ENCODE data around the gene LITAF.
"Not testable (repeated sequence)": the region's sequence is repeated elsewhere in the genome, so short reads cannot be mapped to it uniquely, and the experiment has no call there.

LITAF gene

DNA sequence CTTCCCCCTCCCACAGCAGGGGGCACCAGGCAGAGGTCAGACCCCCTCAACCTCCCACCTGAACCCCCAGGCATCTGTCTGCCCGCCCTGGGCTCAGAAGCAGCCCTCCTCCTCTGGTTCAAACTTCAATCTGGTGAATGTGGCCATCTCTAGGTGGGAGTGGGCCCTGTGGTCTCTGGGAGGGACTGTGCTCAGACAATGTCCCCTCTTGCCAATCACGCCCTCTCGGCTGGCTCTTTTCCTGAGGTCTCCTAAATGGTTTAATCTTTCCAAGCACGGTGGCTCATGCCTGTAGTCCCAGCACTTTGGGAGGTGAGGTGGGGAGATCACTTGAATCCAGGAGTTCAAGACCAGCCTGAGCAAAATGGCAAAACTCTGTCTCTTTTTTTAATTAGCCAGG is 15.2 kb downstream of the LITAF start:
- no peak for DNase-seq

DNA sequence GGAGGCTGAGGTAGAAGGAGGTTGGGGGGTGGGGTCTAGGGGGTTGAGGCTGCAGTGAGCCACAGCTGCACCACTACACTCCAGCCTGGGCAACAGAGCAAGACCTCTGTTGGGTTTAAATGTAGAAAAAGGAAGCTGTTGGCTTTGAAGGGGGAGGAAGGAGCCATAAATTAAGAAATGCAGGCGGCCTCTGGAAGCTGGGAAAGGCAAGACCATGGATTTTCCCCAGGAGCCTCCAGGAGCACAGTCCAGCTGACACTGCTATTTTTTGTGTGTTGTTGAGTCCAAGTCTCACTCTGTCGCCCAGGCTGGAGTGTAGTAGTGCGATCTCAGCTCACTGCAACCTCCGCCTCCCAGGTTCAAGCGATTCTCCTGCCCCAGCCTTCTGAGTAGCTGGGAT is 15.9 kb downstream of the LITAF start:
- no peak for DNase-seq

DNA sequence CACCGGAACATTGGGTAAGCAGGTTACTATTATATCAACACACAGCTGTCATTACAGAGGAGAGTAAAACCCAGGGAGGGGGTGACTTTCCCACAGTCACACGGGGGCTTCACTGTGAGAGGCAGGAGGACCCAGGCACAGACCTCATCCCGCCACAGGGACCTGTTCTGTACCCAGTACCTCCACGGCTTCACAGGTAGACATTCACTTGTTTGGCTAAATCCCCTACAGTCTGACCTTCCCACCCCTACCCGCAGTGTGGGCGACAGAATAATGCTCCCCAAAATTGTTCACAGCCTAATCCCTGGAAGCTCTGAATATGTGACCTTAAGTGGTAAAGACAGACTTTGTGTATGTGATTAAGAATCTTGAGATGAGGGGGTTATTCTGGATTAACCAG is 16.5 kb downstream of the LITAF start:
- DNase-seq = no peak

DNA sequence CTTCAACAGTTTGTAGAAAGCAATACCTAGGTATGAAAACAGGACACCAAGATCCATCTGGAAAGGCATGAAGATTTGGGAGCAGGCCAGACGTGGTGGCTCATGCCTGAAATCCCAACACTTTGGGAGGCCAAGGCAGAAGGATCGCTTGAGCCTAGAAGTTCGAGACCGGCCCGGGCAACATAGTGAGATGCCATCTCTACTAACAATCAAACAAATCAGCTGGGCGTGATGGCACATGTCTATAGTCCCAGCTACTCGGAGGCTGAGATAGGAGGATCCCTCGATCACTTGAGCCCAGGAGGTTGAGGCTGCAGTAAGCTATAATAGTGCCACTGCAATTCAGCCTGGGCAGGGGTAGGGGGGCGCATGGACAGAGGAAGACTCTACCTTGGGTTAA is 20.3 kb downstream of the LITAF start:
- no peak for DNase-seq

DNA sequence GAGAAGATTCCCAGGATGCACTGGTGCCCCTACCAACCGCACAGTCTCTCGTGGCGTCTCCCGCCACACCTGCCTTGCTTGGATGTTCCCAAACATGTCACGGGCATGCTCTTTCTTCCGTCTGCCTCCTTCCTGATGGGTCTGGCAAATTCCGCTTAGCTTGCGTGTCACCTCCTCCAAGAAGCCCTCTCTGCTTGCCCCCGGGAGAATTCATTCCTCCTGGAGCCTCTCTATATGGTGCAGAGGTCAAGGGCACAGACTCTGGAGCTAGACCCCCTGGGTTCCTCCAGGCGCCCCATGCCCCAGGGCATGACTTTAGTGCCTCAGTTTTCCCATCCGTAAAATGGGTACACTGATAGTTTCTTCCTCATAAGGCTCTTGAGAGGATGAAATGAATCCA is 21.1 kb downstream of the LITAF start:
- DNase-seq = no peak

DNA sequence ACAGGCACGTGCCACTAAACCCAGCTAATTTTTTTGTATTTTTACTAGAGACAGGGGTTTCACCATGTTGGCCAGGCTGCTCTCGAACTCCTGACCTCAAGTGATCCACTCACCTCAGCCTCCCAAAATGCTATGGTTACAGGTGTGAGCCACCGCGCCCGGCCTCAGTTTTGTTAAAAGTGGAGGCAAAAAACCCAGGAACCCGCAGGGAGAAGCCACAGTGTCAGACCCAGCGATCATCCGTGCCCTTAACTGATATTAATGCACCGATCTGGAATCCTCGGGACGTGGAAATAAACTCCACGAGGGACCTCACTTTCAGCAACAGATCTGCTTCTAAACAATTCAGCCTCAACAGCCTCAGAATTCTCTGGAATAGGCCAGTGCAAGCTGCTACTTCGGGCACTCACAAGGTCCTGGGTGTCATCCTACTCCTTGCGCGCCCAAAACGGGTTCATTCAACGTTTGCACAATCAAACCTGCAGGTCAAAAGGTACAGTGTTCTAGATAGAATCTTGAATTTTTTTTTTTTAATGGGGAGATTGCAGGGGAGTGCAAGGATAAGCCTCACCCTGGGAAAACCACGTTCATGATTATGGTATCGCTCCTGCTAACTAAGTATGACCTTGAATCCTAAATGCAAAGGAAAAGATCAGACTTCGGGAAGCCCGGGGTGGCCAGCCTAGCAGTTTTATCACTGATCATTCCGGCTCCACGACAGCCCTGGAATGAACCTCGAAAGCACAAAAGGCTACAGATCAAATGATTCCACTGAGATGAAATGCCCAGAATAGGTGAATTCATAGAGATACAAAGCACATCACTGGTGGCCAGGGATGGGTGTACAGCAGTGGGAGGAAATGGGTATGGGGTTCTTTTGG is 22.4 kb downstream of the LITAF start:
- no peak for DNase-seq

DNA sequence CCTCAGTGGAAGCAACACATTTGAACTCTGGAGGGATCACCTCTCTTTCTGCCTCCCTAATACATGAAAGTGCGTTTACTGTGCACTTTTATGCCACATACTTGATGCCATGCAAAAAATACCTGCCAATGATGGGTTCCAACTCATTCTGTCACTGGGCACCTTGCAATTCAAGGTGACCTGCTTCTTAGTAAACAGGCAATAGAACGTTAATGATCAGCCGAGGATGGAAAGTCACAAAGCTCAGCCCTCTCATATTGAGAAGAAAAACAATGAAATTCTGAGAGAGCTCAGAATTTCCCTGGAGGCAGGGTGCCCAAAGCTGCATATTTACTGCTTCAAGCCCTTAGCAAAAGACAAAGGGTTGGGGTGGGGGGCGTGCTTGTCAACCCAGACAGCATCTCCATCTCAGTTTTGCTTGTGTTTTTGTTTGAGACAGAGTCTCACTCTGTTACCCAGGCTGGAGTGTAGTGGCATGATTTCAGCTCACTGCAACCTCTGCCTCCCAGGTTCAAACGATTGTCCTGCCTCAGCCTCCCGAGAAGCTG is 23.2 kb downstream of the LITAF start:
- DNase-seq = no peak

DNA sequence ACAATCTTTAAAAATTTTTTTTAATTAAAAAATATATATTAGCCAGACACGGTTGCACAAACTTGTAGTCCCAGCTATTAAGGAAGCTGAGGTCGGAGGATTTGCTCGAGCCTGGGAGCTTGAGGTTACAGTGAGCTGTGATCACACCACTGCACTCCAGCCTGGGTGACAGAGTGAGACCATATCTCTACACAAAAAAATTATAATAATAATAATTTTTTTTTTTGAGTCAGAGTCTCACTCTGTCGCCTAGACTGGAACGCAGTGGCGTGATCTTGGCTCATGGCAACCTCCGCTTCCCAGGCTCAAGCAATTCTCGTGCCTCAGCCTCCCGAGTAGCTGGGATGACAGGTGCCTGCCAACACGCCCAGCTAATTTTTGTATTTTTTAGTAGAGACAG is 23.8 kb downstream of the LITAF start:
- DNase-seq = no peak

DNA sequence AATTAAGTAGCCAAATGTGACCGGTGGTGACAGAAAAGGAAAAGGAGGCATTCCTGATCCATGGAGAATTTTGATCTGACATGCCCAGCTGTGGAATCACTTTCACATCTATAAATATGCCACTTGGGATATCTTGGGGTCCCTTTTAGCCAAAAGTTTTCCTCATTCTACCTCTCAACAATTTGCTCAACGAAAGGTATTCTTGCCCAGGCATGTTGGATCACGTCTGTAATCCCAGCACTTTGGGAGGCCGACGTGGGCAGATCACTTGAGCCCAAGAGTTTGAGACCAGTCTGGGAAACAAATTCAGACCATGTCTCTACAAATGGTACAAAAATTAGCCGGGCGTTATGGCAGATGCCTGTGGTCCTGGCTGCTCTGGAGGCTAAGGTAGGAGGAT is 24.3 kb downstream of the LITAF start:
- DNase-seq = no peak

DNA sequence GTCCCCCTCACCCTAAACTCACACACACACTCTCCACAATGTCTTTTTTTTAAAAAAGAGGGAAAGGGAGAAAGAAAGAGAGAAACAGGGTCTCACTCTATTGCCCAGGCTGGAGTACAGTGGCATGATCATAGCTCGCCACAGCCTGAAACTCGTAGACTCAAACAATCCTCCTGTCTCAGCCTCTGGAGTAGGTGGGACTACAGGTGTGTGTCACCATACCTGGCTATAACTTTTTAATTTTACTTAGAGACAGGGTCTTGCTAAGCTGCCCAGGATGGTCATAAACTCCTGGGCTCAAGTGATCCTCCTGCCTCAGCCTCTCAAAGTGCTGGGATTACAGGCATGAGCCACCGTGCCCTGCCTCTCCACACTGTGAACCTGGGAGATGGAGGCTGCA is 24.9 kb downstream of the LITAF start:
- no peak for DNase-seq

DNA sequence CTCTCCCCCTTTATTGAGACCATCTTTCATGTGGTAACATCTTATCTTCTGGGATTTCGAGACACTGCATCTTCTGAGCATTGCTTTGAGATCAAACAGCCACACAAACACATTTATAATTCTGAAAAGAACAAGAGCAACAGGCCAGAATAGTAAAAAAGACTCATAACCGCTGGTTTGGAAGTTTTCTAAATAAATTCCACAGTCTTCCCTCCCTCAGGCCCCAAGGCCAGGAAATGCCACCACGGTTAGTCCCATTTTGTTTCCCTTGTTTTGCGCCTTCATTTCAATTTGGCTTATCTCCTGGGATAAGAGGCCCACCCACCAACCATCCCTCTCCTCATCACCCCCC is 25.3 kb downstream of the LITAF start:
- DNase-seq = no peak

DNA sequence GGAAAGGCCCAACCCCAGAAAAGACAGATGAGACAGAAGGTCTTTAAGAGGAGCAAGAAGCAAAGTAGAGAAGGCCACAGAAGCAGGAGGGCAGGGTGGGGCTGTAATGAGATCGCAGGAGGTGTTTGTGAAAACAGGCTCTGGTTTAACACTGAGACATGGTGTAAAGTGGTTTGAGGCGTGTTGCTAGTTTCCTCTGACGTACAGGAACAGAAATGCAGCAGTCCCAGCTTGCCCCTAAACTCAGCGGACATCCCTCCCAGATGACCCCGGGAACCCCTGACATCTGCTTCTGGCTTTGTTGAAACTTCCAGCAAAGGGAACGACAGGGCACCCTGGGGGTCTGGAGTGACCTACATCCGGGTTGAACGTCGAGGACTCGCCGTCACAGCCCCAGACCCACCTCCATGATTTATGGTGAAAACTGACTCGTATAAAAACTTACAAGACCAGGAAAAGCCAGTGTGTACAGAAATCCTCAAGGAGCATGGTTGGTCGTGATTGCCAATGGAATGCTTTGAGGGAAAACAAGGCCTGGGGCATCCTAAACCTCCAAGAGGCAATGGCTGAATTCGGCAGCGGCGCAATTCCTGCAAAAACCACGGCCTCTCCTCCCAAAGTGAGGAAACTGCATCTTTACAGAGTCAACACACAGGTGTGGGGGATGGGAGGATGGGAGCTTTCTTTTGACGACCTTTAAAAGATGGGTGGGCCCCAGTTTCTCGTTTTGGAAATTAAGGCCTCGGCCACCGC is 25.8 kb downstream of the LITAF start:
- DNase-seq = no peak

DNA sequence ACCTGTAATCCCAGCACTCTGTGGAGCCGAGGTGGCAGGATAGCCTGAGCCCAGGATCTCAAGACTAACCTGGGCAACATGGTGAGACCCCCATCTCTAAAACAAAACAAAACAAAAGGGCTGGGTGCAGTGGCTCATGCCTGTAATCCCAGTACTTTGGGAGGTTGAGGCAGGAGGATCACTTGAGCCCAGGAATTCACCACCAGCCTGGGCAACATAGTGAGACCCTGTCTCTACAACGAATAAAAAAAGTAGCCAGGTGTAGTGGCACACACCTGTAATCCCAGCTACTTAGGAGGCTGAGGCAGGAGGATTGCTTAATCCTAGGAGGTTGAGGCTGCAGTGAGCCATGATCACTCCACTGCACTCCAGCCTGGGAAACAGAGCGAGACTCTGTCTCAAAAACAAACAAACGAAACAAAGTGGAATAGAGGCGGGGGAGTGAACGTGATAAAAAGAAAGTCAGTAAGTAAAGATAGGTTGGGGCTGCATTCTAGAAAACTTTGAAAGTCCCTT is 28.4 kb downstream of the LITAF start:
- DNase-seq = not testable (repeated sequence)

DNA sequence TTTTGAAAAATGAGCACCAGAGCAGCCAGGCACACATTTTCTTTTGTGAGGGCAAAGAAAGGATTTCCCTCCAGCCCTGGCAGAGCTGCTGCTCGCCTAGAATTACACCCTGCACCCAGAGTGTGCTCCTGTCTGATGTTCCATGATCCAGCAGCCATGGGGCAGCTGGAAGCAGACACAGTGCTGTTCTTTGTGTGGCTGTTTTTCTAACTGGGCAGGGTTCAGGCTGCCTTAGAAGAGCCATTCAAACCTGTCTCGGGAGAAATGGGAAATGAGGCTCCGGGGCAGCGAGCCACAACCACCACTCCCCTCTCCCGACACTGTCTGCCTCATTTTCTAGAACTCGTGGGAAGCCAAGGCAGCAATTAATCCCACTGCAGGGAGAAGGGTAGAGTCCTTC is 28.9 kb downstream of the LITAF start:
- no peak for DNase-seq

DNA sequence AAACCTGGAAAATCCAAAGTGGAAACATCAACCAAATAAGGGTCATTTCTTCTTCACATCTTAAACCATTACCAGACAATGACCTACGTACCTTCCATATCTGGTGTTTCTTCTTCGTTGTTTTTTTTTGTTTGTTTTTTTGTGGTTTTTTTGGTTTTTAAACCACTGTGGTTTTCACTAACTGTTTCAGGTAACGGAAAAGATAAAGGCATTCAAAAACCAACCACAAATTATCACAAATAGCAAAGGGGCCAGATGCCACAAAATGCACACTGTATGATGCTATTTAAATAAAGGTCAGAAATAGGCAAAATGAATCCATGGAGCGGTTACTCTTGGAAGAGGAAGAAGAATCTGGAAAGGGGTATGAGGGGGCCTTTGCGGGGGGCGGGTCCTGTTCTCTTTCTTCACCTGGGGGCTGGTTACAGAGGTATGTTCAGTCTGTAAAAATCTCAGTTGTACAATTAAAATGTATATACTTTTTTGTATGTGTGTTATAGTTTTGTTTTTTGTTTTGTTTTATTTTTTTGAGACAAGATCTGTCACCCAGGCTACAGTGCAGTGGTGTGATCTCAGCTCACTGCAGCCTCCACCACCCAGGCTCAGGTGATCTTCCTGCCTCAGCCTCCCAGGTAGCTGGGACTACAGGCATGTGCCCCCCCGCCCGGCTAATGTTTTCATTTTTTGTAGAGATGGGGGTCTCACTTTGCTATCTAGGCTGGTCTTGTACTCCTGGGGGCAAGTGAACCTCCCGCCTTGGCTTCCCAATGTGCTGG is 29.6 kb downstream of the LITAF start:
- no peak for DNase-seq

DNA sequence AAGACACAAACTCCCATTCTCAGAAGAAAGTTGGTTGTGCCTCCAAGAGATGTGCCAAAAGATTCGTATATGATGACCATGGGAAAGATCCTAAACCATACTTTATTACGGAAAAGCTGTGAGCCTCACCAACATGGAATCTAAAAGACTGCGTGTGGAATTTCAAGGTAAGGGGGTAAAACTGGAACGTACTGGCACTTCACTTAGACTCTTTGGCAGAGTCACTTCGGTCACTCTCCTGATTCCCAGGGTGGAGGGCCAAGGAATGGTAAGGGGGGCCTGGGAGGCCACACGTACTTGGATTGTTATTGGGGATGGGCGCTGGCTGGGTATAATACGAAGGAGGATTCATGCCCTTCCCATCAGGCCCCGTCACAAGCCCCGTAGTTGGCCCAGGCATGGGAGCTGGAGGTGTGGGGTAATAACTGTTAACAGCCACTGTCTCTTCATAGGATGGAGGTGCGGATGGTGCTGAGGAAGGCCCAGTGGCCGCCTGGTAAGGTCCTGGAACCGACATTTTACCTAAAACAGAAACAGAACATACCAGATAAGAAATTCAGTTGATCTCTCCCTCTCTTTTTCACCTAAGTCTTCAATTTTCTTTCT is 30.4 kb downstream of the LITAF start:
- DNase-seq = no peak

DNA sequence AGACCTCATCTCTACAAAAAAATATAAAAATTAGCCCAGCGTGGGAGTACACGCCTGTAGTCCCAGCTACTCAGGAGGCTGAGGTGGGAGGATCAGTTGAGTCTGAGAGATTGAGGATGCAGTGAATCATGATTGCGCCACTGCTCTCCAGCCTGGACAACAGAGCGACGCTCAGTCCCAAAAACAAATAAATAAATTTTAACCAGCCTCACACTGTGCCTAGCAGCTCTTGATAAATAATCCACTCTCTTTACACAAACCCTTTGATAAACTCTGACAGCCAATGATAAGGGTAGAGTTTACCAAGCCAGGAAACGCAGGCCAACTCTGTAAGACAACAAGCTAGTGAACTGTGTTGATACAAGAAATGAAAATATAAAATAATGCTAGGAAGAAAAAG is 32.7 kb downstream of the LITAF start:
- DNase-seq = no peak

DNA sequence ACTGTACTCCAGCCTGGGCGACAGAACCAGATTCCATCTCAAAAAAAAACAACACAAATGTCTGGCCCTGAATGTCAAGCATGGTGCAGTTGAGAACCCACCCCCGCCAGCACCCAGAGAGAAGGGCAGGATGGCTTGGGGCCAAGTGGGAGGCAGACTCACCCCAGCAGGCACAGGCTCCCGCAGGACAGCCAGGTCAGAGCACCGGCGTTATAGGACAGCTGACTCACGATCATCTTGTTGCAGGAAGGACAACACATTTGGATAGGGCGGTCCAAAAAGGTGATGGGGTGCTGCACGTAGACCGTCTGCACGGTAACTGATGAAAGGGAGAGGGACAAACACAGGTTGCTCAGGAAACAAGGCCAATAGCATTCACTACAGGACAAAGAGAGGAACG is 33.3 kb downstream of the LITAF start:
- DNase-seq = no peak

DNA sequence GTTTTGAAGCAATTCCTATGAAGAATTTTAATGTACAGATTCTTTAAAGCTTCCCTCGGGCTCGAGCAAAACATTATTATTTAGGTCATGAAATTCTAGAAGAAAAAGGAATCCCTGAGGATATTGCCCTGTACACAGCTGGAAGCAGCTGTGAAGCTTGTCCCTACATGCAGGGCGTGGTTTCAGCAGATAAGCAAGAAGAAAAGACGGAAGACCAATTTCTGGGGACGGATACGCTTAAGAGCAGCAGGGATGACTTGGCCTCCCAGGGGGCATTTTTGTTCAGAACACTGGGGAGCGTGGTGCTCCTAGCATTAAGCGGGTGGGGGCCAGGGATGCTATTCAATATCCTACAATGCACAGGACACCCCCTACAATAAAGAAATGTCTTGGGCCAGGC is 34.3 kb downstream of the LITAF start:
- DNase-seq = no peak

DNA sequence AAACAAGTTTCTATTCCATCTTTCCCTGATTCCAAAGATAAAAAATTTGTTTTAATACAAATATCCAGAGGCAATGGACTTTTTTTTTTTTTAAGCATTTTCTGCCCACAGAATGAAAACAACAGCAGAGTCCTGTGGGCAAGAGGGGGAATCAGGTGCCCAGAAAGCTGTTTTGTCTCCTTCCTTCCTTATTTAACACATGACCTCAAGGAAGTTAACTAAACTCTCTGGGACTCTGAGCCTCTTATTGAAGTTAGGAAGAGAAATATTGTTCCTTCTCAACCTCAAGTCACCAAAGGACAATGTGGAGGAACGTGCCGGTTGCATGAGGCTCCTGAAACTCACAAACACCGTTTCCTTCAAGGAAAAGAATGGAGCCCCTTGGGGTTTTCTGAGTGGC is 34.9 kb downstream of the LITAF start:
- no peak for DNase-seq

DNA sequence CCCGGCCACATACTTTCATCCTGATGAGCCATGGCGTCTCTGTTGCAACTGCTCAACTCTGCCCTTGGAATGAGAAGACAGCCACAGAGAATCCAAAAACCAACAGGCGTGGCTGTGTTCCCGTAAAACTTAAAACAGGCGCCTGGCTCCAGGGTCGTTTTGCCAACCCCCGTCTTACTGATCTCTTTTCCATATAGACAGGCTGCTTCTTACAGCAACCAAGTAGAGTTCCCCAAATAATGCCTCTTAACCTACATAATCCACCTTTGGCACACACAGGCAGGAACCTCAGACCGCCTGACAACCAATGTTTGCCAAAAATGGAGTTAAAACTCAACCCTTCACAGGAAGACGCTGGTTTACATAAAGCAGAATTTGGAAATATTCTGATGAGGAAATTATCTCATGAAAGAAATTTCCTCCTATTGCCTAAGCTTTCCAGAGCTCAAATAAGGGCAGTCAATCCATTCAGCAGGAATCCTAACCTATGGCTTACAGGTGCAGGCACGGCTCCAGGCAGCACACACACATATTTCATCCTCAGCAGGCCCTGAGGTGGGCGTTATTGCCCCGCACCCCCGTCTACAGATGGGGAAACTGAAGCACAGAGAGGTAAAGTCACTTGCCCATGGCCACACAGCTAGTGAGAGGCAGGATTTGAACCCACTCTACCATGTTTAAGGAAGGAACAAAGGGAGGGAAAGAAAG is 35.8 kb downstream of the LITAF start:
- DNase-seq = no peak
